Endodermal cell (in vitro differentiated cells): ENCODE measurements around the gene EXD3. TPM values are rescaled to one million over a fixed set of nuclear protein-coding genes. Genes with fewer than 3 reads are reported as not detected.

Experiments used
- DNase-seq: peaks from one replicate; pipeline ENCODE4 v3.0.0-alpha.2; 2017
- H3K27ac ChIP-seq: 2 replicates; pipeline ENCODE4 v1.5.1; 2013; ENCODE audit warnings: mild to moderate bottlenecking, low read depth, low read length, moderate library complexity
- H3K27me3 ChIP-seq: 2 replicates; pipeline ENCODE4 v1.6.1; 2013; ENCODE audit warnings: mild to moderate bottlenecking, low read length, moderate library complexity; ENCODE audit not compliant: insufficient read depth, control insufficient read depth, poor library complexity, severe bottlenecking
- H3K36me3 ChIP-seq: 2 replicates; pipeline ENCODE4 v1.7.0; 2013; ENCODE audit warnings: mild to moderate bottlenecking, low read length, moderate library complexity; ENCODE audit not compliant: control insufficient read depth, insufficient read depth
- H3K4me1 ChIP-seq: one replicate; pipeline ENCODE4 v1.7.0; 2013; ENCODE audit warnings: low read length; ENCODE audit not compliant: control insufficient read depth, insufficient read depth
- H3K4me3 ChIP-seq: 2 replicates; pipeline ENCODE4 v1.5.1; 2013; ENCODE audit warnings: mild to moderate bottlenecking, low read length, moderate library complexity
- H3K9ac ChIP-seq: 2 replicates; pipeline ENCODE4 v1.6.1; 2013; ENCODE audit warnings: mild to moderate bottlenecking, low read length, moderate library complexity; ENCODE audit not compliant: poor library complexity, severe bottlenecking; ENCODE audit errors: extremely low read depth
- H3K9me3 ChIP-seq: 2 replicates; pipeline ENCODE4 v1.6.1; 2013; ENCODE audit warnings: mild to moderate bottlenecking, low read length, moderate library complexity; ENCODE audit not compliant: control insufficient read depth
- H3K27ac Mint-ChIP-seq: 2 replicates; pipeline ENCODE4 v1.8.0; 2020; ENCODE audit warnings: mixed read lengths
- H3K27me3 Mint-ChIP-seq: 2 replicates; pipeline ENCODE4 v1.8.0; 2021; ENCODE audit warnings: mild to moderate bottlenecking, mixed read lengths; ENCODE audit not compliant: insufficient read depth
- H3K36me3 Mint-ChIP-seq: 2 replicates; pipeline ENCODE4 v1.8.0; 2020; ENCODE audit warnings: low read depth, mixed read lengths
- H3K4me1 Mint-ChIP-seq: 2 replicates; pipeline ENCODE4 v1.8.0; 2020; ENCODE audit warnings: mixed read lengths
- H3K4me3 Mint-ChIP-seq: 2 replicates; pipeline ENCODE4 v1.8.0; 2020; ENCODE audit warnings: mild to moderate bottlenecking, moderate library complexity, mixed read lengths
- H3K9me3 Mint-ChIP-seq: 2 replicates; pipeline ENCODE4 v1.8.0; 2020; ENCODE audit warnings: mild to moderate bottlenecking, mixed read lengths
- WGBS, 2 experiments: methylation state at CpG; one replicate each; pipeline versions ENCODE4 v1.1.5 to v1.1.7; 2013; ENCODE audit warnings: missing lambda C conversion rate in 2 of 2, mixed read lengths in 1 of 2; ENCODE audit not compliant: insufficient coverage in 1 of 2, insufficient read length in 1 of 2; 5-methylcytosine and 5-hydroxymethylcytosine counted together
- total RNA-seq, 2 donors: library from RNA; stranded (reverse); fragmentation: NEBNext Ultra II Directional in 1 of 2; extraction: Animal tissue kit (Norgen Biotek cat#: 25700) in 1 of 2; gene quantifications; 2 replicates in 1 of 2; 3 replicates in 1 of 2; pipeline ENCODE4 v1.2.1, GENCODE V29; 2021
- TF ChIP-seq, protein P1 (sequence below): fragments of 200-600 bp; sonication (generic); conservative IDR thresholded peaks from 2 replicates; pipeline ENCODE4 v1.5.0; 2021; ENCODE audit warnings: antibody characterized with exemption, mild to moderate bottlenecking

The EXD3 gene
- total RNA-seq, 2 donors from 2014 or later: 15.5 to 31.0 TPM

DNA sequence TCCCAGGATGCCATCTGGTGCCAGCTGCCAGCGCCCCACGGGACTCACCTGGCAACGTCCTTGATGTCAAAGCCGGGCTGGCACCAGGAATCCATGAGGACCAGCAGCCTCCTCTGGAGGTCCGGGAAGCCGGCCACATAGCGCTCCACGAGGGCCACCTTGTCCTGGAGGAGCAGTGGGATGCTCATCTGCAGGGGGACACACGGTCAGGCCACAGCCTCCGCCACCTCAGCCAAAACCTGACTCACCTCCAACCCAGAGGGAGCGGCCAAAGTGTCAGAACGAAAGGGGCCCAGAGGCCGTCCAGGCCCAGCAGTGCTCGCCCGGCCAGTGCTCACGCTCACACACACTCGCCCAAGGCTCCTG, 56.5 kb downstream of the EXD3 start:
- no peak overlapping the region for H3K4me3 Mint-ChIP-seq
- WGBS, 2 experiments: 92 to 97% methylated on average over 16 to 17 of the region's 17 CpGs
- no peaks in the 10 kb centered on the region for H3K4me1 ChIP-seq
- peaks cover 5% of the 10 kb centered on the region for H3K9me3 ChIP-seq
- H3K27me3 Mint-ChIP-seq: peaks cover 14% of the 10 kb centered on the region
- DNase-seq: peak; percentile 38
- peaks cover 3% of the 10 kb centered on the region for H3K36me3 Mint-ChIP-seq
- no peak overlapping the region for H3K4me3 ChIP-seq
- H3K27me3 ChIP-seq: no peaks in the 10 kb centered on the region
- no peak overlapping the region for H3K27ac Mint-ChIP-seq
- H3K9me3 Mint-ChIP-seq: peaks cover 14% of the 10 kb centered on the region
- no peaks in the 10 kb centered on the region for H3K36me3 ChIP-seq
- TF ChIP-seq, protein P1, sequence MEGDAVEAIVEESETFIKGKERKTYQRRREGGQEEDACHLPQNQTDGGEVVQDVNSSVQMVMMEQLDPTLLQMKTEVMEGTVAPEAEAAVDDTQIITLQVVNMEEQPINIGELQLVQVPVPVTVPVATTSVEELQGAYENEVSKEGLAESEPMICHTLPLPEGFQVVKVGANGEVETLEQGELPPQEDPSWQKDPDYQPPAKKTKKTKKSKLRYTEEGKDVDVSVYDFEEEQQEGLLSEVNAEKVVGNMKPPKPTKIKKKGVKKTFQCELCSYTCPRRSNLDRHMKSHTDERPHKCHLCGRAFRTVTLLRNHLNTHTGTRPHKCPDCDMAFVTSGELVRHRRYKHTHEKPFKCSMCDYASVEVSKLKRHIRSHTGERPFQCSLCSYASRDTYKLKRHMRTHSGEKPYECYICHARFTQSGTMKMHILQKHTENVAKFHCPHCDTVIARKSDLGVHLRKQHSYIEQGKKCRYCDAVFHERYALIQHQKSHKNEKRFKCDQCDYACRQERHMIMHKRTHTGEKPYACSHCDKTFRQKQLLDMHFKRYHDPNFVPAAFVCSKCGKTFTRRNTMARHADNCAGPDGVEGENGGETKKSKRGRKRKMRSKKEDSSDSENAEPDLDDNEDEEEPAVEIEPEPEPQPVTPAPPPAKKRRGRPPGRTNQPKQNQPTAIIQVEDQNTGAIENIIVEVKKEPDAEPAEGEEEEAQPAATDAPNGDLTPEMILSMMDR: no peak
- peak overlapping the region; percentile 24 for H3K27ac ChIP-seq
- no peak overlapping the region for H3K9ac ChIP-seq
- H3K4me1 Mint-ChIP-seq: no peaks in the 10 kb centered on the region

DNA sequence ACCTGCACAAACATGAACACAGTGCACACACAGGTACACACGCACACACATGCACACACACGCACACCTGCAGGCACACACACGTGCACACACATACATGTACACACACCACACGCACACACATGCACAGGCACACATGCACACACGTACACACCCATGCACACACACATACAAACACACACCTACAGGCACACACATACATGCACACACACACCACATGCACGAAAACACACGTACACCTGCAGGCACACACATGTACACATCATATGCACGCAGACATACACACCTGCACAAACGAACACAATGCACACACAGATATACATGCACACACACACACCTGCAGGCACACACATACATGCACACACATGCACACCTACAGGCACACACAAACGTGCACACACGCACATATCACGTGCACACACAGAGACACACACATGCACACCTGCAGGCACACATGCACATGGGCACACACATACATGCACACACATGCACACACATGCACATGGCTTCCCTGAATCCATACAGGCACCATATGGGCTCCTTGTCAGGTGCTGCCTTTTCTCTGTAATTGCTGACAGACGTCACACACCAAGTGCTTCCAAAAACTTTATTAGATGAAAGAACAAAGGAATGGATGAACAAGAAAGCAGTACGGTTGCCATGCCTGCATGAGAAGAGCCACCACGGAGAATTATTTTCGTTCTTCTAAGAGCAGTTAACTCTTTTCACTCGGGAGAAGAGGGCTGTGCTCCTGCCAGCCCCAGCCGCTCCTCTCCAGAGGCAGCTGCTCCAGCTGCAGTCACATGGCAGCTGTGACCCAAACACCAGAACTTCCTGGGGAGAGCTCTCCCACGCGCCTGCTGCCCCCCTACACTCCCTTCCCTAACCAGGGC, 57.2 kb downstream of the EXD3 start:
- Mint-ChIP-seq H3K9me3 (peaks cover 14% of the 10 kb centered on the region), H3K36me3 (peaks cover 3% of the 10 kb centered on the region), H3K4me1 (no peaks in the 10 kb centered on the region), H3K27me3 (peaks cover 14% of the 10 kb centered on the region), H3K27ac (no peak overlapping the region), H3K4me3 (no peak overlapping the region)
- no peak for DNase-seq
- no peak overlapping the region for H3K9ac ChIP-seq
- H3K36me3 ChIP-seq: no peaks in the 10 kb centered on the region
- TF ChIP-seq, protein P1: no peak
- H3K9me3 ChIP-seq: peaks cover 5% of the 10 kb centered on the region
- no peaks in the 10 kb centered on the region for H3K27me3 ChIP-seq
- 81 to 89% methylated on average over 12 to 20 of the region's 20 CpGs for WGBS, 2 experiments
- H3K4me3 ChIP-seq: no peak overlapping the region
- no peaks in the 10 kb centered on the region for H3K4me1 ChIP-seq
- no peak overlapping the region for H3K27ac ChIP-seq

DNA sequence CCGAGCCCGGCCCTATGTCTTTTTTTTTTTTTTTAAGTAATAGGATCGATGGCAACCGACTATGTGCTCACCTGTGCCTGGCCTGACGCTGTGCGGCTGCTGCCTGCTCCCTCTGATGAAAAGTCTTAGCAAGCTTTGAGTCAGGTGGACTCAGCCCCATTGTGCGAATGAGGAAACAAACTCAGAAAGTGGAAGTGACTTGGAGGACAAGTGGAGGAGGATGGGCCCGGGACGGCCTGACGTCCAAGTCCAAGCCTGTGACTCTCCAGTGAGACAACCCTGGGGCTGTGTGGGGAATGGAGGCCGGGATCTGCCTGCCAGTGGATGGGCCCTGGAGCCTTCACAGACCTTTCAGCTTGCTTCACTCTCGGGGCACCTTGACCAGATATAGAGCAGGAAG, 57.9 kb downstream of the EXD3 start:
- no peak overlapping the region for H3K27ac Mint-ChIP-seq
- H3K4me3 Mint-ChIP-seq: no peak overlapping the region
- Histone ChIP-seq H3K27me3 (no peaks in the 10 kb centered on the region), H3K27ac (no peak overlapping the region), H3K9ac (no peak overlapping the region), H3K36me3 (no peaks in the 10 kb centered on the region), H3K9me3 (peaks cover 5% of the 10 kb centered on the region), H3K4me1 (no peaks in the 10 kb centered on the region), H3K4me3 (no peak overlapping the region)
- TF ChIP-seq, protein P1: no peak
- peaks cover 3% of the 10 kb centered on the region for H3K36me3 Mint-ChIP-seq
- peaks cover 17% of the 10 kb centered on the region for H3K9me3 Mint-ChIP-seq
- H3K4me1 Mint-ChIP-seq: no peaks in the 10 kb centered on the region
- H3K27me3 Mint-ChIP-seq: peaks cover 15% of the 10 kb centered on the region
- no peak for DNase-seq
- WGBS, 2 experiments: 89 to 92% methylated on average over 7 to 12 of the region's 12 CpGs
